GM21529 (cell line): Measurements from ENCODE around the gene DNAJC5G.

Experiments
- ATAC-seq: cut with Tn5 transposase; IDR thresholded peaks from one replicate; pipeline ENCODE4 v1.9.1; 2021; ENCODE audit not compliant: unreplicated experiment

DNAJC5G gene

GRCh38 chr2:27275211-27276150 lies at the start of gene DNAJC5G:
TSS of gene DNAJC5G (plus strand) at chr2:27275433. CDS start at chr2:27276729, 1,296 bp downstream.
- no peak for ATAC-seq

GRCh38 chr2:27225526-27225925 lies 49.7 kb upstream of the DNAJC5G start:
- ATAC-seq = no peak

GRCh38 chr2:27227501-27227900 lies 47.7 kb upstream of the DNAJC5G start:
- no peak for ATAC-seq

GRCh38 chr2:27231921-27232320 lies 43.3 kb upstream of the DNAJC5G start:
- no peak for ATAC-seq

GRCh38 chr2:27233341-27233740 lies 41.9 kb upstream of the DNAJC5G start:
- no peak for ATAC-seq

- no peak for ATAC-seq
These were observed 39.1 kb upstream of the DNAJC5G start for GRCh38 chr2:27236136-27236535.

GRCh38 chr2:27236626-27237025 lies 38.6 kb upstream of the DNAJC5G start:
- no peak for ATAC-seq

GRCh38 chr2:27237341-27237945 lies 37.8 kb upstream of the DNAJC5G start:
- ATAC-seq = no peak

- ATAC-seq = no peak
These were observed 36.3 kb upstream of the DNAJC5G start for GRCh38 chr2:27238976-27239375.

GRCh38 chr2:27240406-27240805 lies 34.8 kb upstream of the DNAJC5G start:
- ATAC-seq = no peak

GRCh38 chr2:27241761-27242613 lies 33.2 kb upstream of the DNAJC5G start:
- no peak for ATAC-seq

GRCh38 chr2:27242614-27242951 lies 32.6 kb upstream of the DNAJC5G start:
- no peak for ATAC-seq

GRCh38 chr2:27243391-27244130 lies 31.7 kb upstream of the DNAJC5G start:
- ATAC-seq = no peak

- no peak for ATAC-seq
These were observed 30.1 kb upstream of the DNAJC5G start for GRCh38 chr2:27245116-27245515.

- no peak for ATAC-seq
These were observed 29.6 kb upstream of the DNAJC5G start for GRCh38 chr2:27245626-27246025.

GRCh38 chr2:27247893-27248292 lies 27.3 kb upstream of the DNAJC5G start:
- no peak for ATAC-seq

GRCh38 chr2:27249159-27249890 lies 25.9 kb upstream of the DNAJC5G start:
- no peak for ATAC-seq

- ATAC-seq = no peak
These were observed 25.2 kb upstream of the DNAJC5G start for GRCh38 chr2:27249891-27250651.

- ATAC-seq = no peak
These were observed 24.4 kb upstream of the DNAJC5G start for GRCh38 chr2:27250652-27251379.
